ENCODE results near the gene OR6F1. TPM values are rescaled to one million over a fixed set of nuclear protein-coding genes. Genes with fewer than 3 reads are reported as not detected.
"Not testable (repeated sequence)": the region's sequence is repeated elsewhere in the genome, so short reads cannot be mapped to it uniquely, and the experiment has no call there.

OR6F1 gene
- total and polyA plus RNA-seq, 2 donors (not counting 1 experiment from before 2014, with no cell fraction given), result not detected

DNA sequence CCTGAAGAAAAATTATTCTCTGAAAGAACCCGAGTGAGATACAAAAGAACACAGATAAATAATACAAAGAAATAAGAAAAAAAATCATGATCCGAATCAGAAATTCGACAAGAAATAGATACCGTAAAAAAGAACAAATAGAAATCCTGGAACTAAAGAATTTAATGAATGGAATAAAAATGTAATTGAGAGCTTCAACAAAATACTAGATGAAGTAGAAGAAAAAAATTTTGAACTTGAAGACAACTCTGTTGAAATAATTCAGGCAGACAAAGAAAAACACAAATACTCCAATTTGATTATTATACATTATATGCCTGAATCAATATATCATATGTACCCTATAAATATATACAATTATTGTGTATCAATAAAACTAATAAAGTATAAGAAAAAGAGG lies 4.8 kb upstream of the OR6F1 start:
- ChIA-PET POLR2A (no interaction called here), CTCF (no interaction called here)
- no peak overlapping the region for H2AFZ ChIP-seq (ENCODE audit: insufficient read depth, low read depth, low read length, poor library complexity, severe bottlenecking)
- TF ChIP-seq, protein P1, sequence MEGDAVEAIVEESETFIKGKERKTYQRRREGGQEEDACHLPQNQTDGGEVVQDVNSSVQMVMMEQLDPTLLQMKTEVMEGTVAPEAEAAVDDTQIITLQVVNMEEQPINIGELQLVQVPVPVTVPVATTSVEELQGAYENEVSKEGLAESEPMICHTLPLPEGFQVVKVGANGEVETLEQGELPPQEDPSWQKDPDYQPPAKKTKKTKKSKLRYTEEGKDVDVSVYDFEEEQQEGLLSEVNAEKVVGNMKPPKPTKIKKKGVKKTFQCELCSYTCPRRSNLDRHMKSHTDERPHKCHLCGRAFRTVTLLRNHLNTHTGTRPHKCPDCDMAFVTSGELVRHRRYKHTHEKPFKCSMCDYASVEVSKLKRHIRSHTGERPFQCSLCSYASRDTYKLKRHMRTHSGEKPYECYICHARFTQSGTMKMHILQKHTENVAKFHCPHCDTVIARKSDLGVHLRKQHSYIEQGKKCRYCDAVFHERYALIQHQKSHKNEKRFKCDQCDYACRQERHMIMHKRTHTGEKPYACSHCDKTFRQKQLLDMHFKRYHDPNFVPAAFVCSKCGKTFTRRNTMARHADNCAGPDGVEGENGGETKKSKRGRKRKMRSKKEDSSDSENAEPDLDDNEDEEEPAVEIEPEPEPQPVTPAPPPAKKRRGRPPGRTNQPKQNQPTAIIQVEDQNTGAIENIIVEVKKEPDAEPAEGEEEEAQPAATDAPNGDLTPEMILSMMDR (IDR thresholded peaks at IDR 0.05), result no peak
- no peak for TF ChIP-seq EZH2 (IDR thresholded peaks at IDR 0.05; ENCODE audit: borderline replicate concordance, insufficient read depth, low read depth, low read length, poor library complexity, severe bottlenecking)
- H3K9ac ChIP-seq (ENCODE audit: low read length), result no peak overlapping the region
- intact Hi-C loops (cut with micrococcal nuclease), result no loop called here
- H3K4me3 Mint-ChIP-seq, result no peak overlapping the region
- H3K9me3 Mint-ChIP-seq (ENCODE audit: insufficient read depth), result peaks cover 10% of the 10 kb centered on the region
- no peak overlapping the region for H3K4me3 ChIP-seq (ENCODE audit: control extremely low read depth in 1 of 5, extremely low read depth in 1 of 5, insufficient read depth in 1 of 5, low read depth in 2 of 5, low read length in 4 of 5)
- WGBS (ENCODE audit: insufficient coverage), result no CpG with 5 or more reads among the region's 4 CpGs
- H3K79me2 ChIP-seq (ENCODE audit: control insufficient read depth, insufficient read depth, low read length), result no peaks in the 10 kb centered on the region
- H4K20me1 ChIP-seq (ENCODE audit: control insufficient read depth, insufficient read depth, low read length, poor library complexity, severe bottlenecking), result no peaks in the 10 kb centered on the region
- no peak overlapping the region for H3K27ac Mint-ChIP-seq
- peaks cover 4% of the 10 kb centered on the region for H3K27me3 Mint-ChIP-seq
- no peak overlapping the region for H3K4me2 ChIP-seq (replicated peaks; ENCODE audit: low read depth, low read length, poor library complexity, severe bottlenecking)
- H3K9me3 ChIP-seq (ENCODE audit: control extremely low read depth in 1 of 3, control insufficient read depth in 2 of 3, insufficient read depth in 1 of 3, low read length in 2 of 3), result peaks cover 0 to 5% (median 4%) of the 10 kb centered on the region in 3 donors
- H3K4me1 ChIP-seq (ENCODE audit: control insufficient read depth in 2 of 2, insufficient read depth in 2 of 2, low read length in 2 of 2), result no peaks in the 10 kb centered on the region
- H3K36me3 ChIP-seq (replicated peaks in 1 of 2; ENCODE audit: control extremely low read depth in 1 of 2, control insufficient read depth in 1 of 2, extremely low read depth in 1 of 2, insufficient read depth in 2 of 2, low read length in 1 of 2), result no peaks in the 10 kb centered on the region
- H3K27ac ChIP-seq (ENCODE audit: low read length in 2 of 2), result no peak overlapping the region
- no peak for DNase-seq
- H3K27me3 ChIP-seq (replicated peaks in 1 of 4; ENCODE audit: control extremely low read depth in 1 of 4, control insufficient read depth in 3 of 4, insufficient read depth in 4 of 4, low read length in 3 of 4), result no peaks in the 10 kb centered on the region
- no peaks in the 10 kb centered on the region for H3K4me1 Mint-ChIP-seq
- no peak for ATAC-seq (ENCODE audit: low read depth)

DNA sequence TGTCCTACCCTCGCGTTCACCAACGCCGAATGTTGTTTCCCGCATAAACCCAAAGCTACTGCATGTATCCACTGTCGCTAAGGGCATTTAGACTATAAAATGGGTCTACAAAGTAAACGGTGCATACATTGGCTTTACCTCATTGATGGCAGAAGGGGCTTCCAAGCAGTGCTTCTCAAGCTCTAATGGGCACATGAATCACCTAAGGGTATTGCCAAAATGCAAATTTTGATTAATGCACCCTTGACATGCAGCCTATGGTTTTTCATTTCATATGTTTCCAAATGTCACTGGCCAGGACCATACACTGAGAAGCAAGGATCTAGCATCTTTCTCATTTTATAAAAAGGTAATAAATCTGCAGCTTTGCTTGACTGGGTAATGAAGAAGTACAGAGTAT lies 2.7 kb downstream of the OR6F1 start:
- Histone ChIP-seq H3K9me3 (ENCODE audit: control extremely low read depth in 1 of 3, control insufficient read depth in 2 of 3, insufficient read depth in 1 of 3, low read length in 2 of 3) (peaks cover 0 to 4% (median 0%) of the 10 kb centered on the region in 3 donors), H3K27ac (ENCODE audit: low read length in 2 of 2) (no peak overlapping the region), H3K9ac (ENCODE audit: low read length) (no peak overlapping the region), H3K27me3 (replicated peaks in 1 of 4; ENCODE audit: control extremely low read depth in 1 of 4, control insufficient read depth in 3 of 4, insufficient read depth in 4 of 4, low read length in 3 of 4) (no peaks in the 10 kb centered on the region), H4K20me1 (ENCODE audit: control insufficient read depth, insufficient read depth, low read length, poor library complexity, severe bottlenecking) (no peaks in the 10 kb centered on the region), H3K4me3 (ENCODE audit: control extremely low read depth in 1 of 5, extremely low read depth in 1 of 5, insufficient read depth in 1 of 5, low read depth in 2 of 5, low read length in 4 of 5) (no peak overlapping the region), H3K4me2 (replicated peaks; ENCODE audit: low read depth, low read length, poor library complexity, severe bottlenecking) (no peak overlapping the region), H3K79me2 (ENCODE audit: control insufficient read depth, insufficient read depth, low read length) (no peaks in the 10 kb centered on the region), H3K4me1 (ENCODE audit: control insufficient read depth in 2 of 2, insufficient read depth in 2 of 2, low read length in 2 of 2) (no peaks in the 10 kb centered on the region), H2AFZ (ENCODE audit: insufficient read depth, low read depth, low read length, poor library complexity, severe bottlenecking) (no peak overlapping the region), H3K36me3 (replicated peaks in 1 of 2; ENCODE audit: control extremely low read depth in 1 of 2, control insufficient read depth in 1 of 2, extremely low read depth in 1 of 2, insufficient read depth in 2 of 2, low read length in 1 of 2) (no peaks in the 10 kb centered on the region)
- no peaks in the 10 kb centered on the region for H3K4me1 Mint-ChIP-seq
- H3K9me3 Mint-ChIP-seq (ENCODE audit: insufficient read depth), result no peaks in the 10 kb centered on the region
- ChIA-PET POLR2A (no interaction called here), CTCF (no interaction called here)
- no peak for ATAC-seq (ENCODE audit: low read depth)
- no peak for TF ChIP-seq EZH2 (IDR thresholded peaks at IDR 0.05; ENCODE audit: borderline replicate concordance, insufficient read depth, low read depth, low read length, poor library complexity, severe bottlenecking)
- H3K27ac Mint-ChIP-seq, result no peak overlapping the region
- peaks cover 4% of the 10 kb centered on the region for H3K27me3 Mint-ChIP-seq
- DNase-seq, result no peak
- WGBS (ENCODE audit: insufficient coverage), result 98% methylated on average over 7 of the region's 7 CpGs
- no peak overlapping the region for H3K4me3 Mint-ChIP-seq
- intact Hi-C loops (cut with micrococcal nuclease), result no loop called here

DNA sequence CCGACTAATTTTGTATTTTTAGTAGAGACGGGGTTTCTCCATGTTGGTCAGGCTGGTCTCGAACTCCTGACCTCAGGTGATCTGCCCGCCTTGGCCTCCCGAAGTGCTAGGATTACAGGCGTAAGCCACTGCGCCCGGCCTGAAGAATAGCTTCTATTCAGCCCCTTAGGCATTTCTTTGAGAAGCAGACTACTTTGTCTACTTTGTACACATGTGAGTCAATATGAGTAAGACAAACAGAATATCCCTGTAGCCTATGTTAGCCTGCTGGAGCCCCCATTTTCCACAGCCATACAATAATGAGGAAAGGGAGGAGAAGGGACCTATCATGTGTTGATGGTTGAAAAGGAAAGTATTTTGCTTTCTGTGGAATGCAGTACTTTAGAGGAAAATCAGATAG lies 5.8 kb downstream of the OR6F1 start:
- H3K9me3 ChIP-seq (ENCODE audit: control extremely low read depth in 1 of 3, control insufficient read depth in 2 of 3, insufficient read depth in 1 of 3, low read length in 2 of 3); H3K79me2 ChIP-seq (ENCODE audit: control insufficient read depth, insufficient read depth, low read length); H3K9me3 Mint-ChIP-seq (ENCODE audit: insufficient read depth); H3K4me1 ChIP-seq (ENCODE audit: control insufficient read depth in 2 of 2, insufficient read depth in 2 of 2, low read length in 2 of 2); H3K4me1 Mint-ChIP-seq; CTCF ChIA-PET; DNase-seq; H4K20me1 ChIP-seq (ENCODE audit: control insufficient read depth, insufficient read depth, low read length, poor library complexity, severe bottlenecking); ATAC-seq (ENCODE audit: low read depth); H3K27ac ChIP-seq (ENCODE audit: low read length in 2 of 2); POLR2A ChIA-PET; H3K4me3 ChIP-seq (ENCODE audit: control extremely low read depth in 1 of 5, extremely low read depth in 1 of 5, insufficient read depth in 1 of 5, low read depth in 2 of 5, low read length in 4 of 5); H3K4me2 ChIP-seq (replicated peaks; ENCODE audit: low read depth, low read length, poor library complexity, severe bottlenecking); H3K9ac ChIP-seq (ENCODE audit: low read length); intact Hi-C loops (cut with micrococcal nuclease); H3K27me3 Mint-ChIP-seq; H3K27ac Mint-ChIP-seq; H3K27me3 ChIP-seq (replicated peaks in 1 of 4; ENCODE audit: control extremely low read depth in 1 of 4, control insufficient read depth in 3 of 4, insufficient read depth in 4 of 4, low read length in 3 of 4); H2AFZ ChIP-seq (ENCODE audit: insufficient read depth, low read depth, low read length, poor library complexity, severe bottlenecking); H3K36me3 ChIP-seq (replicated peaks in 1 of 2; ENCODE audit: control extremely low read depth in 1 of 2, control insufficient read depth in 1 of 2, extremely low read depth in 1 of 2, insufficient read depth in 2 of 2, low read length in 1 of 2); H3K4me3 Mint-ChIP-seq: not testable (repeated sequence)
- WGBS (ENCODE audit: insufficient coverage), result 100% methylated on average over 1 of the region's 8 CpGs
